ENCODE data around the gene S1PR1. TPM values are rescaled to one million over a fixed set of nuclear protein-coding genes. Genes with fewer than 3 reads are reported as not detected.

The S1PR1 gene
- total RNA-seq, 1 donor from 2014 or later, result 58.5 TPM

DNA sequence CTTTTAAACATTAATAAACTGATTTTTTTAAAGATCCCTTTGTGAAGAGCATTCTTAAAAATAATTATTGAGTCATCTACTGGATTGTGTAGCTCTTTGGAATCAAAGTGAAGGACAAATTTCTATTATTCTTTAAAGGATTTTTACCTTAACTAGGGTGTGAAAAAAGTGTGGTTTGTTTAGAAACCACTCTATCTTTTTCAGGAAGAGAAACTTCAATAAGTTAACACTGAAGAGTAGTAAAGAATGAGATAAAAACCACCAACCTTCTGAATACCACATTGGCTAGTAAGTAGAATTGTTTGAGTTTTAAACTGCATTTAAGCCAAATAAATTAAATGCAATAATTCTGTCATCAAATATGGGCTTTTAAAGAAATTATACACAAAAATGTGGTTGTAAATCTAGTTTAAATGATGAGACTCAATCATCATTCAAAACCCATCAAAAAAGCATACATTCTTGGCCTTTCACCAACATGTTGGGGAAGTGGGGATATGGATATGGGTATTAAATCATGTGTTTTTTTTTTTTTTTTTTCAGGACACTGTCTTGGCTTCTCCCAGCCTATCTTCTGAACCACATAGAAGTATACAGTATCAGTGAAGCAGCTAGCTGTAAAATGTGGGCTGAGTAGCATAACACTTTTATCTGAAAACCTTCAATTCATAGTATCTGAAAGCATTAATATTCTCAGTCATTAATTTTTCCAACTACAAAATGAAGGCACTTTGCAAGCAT lies 4.8 kb downstream of the S1PR1 start:
- DNase-seq (ENCODE audit: missing footprints) (no peak), ATAC-seq (no peak)
- intact Hi-C loops (cut with DNase I), result no loop called here

DNA sequence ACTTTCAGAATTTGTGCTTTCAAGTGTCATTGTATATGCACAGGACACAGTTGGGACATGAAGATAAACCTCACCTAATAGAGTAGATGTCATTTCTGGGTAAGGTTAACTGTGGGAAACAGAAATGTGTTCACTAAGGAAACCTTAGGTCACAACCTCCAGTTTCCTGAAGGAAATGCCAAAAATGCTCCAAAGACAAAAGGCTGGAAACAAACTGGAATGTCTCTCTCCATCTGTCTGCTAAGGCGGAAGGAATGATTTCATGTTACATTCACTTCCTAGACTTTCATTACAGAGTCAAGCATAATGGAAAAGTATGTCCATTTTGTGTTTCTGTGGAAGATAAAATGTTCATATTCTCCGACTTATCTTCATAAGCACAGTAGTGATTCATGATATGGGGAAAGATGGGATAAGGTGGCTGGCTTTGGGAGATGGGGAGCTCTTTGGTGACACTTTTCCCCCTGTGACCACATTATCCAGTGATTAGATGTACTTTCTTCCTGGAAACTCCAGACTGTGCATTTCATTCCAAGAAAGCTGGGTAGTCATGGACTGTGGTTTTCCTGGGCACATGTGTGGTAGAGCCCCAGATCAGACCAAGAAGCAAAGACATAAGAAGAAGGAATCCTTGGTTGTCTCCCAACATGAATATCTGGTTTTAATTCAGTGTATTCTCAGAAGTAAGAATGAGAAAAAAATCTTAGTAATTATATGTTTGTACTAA lies 5.7 kb downstream of the S1PR1 start:
- DNase-seq (ENCODE audit: missing footprints) (no peak), ATAC-seq (no peak)
- intact Hi-C loops (cut with DNase I), result no loop called here

DNA sequence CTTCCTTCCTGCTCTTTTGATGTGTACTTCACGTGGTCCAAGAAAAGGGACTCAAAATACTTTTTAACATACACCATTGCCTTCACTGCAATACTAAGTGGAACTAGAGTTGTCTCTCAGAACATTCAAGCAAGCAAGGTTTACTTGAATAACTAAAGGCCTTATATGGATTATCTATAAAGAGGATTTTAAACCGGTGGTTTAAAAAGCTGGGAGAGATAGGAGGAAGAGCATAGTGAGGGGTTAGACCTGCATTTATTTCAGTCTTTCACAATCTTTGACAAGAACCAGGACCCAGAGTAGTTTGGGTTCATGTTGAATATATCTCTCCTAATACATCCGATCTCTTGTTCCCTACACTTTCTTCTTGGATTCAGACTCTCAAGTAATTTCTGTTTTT lies 6.9 kb downstream of the S1PR1 start:
- ATAC-seq (no peak), DNase-seq (ENCODE audit: missing footprints) (no peak)
- intact Hi-C loops (cut with DNase I), result no loop called here

DNA sequence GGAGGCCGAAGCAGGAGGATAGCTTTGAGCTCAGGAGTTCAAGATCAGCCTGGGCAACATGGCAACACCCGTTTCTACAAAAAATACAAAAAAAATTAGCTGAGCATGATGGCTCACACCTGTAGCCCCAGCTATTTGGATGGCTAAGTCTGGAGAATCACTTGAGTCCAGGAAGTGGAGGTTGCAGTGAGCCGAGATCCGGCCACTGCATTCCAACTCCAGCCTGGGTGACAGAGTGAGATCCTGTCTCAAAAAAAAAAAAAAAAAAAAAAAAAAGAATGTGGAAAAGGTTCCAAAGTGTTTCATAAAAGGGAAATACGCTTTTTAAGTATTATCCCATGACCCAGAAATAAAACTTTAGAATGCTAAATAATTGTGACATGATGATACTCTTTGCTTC lies 8.0 kb downstream of the S1PR1 start:
- intact Hi-C loops (cut with DNase I), result no loop called here
- DNase-seq (ENCODE audit: missing footprints) (no peak), ATAC-seq (no peak)

DNA sequence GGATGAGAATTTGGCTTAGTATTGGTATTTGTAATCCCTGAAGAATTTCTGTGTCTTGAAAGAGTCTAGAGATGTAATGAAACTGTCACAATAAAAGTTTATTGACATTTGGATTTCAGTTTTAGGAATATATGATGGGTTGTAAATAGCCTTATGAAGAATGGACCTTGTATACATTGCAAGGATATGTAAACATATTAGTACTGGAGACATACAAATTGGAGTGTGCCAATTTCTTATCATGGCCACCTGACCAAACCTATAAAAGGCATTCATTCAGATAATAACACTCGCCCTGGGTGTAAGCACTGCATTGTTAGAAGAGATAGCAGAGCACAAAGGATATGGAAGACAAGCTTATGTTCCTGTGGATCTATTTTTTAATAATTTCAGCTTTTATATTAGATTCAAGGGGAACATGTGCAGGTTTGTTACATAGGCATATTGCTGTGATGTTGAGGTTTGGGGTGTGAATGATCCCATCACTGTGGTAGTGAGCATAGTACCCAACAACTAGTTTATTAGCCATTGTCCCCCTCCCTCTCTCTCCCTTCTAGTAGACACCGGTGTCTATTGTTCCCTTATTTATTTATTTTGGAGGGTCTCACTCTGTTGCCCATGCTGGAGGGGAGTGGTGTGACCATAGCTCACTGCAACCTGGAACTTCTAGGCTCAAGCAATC lies 8.6 kb downstream of the S1PR1 start:
- ATAC-seq, result no peak
- no peak for DNase-seq (ENCODE audit: missing footprints)
- intact Hi-C loops (cut with DNase I), result no loop called here

DNA sequence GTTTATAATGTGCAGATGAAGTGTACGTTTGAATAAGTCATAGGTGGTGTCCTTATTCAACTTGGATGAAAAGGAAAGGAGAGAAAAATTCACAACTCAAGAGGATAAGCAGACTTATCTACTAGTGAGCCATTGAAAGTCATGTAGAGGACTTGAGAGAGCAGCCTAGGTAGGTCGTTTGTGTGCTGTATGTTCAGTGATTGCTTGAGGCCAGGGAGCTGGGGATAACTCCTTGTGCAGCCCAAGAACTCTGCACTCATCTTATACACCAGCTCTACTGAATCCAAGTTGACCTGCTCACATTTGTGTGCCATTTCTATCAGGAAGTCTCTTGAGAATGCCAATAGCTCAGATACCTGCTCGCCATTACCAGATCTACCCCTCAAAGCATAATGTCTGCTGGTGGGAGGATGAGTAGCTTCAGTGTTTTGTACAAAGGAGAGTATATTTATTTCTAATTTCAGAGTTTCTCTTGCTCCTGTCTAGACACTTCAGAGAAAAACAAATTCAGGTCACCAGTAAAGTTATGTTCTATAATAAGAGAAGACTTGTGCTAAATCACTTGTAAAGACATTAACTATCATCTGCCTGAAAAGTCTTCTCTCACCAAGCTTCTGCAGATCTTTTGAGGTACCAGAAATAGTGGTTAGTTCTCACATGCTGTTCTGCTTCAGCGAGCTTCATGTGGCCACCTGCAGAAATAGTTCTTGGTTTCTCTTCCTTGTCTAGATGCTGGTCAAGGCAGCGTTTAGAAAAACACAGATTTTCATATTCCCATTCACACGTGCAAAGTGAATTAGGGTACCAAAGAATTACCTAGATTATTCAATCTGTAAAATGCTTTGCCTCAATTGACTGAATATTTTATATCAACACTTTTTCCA lies 10.8 kb downstream of the S1PR1 start:
- ATAC-seq (no peak), DNase-seq (ENCODE audit: missing footprints) (no peak)
- intact Hi-C loops (cut with DNase I), result no loop called here

DNA sequence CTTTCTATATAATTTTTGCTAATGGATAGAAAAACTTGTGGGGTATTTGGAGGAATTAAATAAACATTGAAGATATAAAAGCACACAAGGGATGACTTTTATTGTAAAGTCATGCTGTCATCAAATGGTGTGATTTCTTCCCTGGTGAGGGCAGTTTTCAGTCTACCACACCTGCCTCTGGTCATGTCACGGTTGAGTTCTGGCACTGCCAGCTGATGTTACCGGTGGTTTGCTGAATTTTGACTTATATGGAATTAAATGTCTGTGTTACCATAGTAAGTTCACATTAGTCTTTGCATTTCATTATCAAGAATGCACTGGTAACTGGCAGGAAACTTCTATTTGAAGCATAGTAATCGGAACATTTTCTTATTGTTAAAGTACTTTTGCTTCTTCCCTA lies 13.4 kb downstream of the S1PR1 start:
- intact Hi-C loops (cut with DNase I), result no loop called here
- ATAC-seq, result no peak
- DNase-seq (ENCODE audit: missing footprints), result no peak

DNA sequence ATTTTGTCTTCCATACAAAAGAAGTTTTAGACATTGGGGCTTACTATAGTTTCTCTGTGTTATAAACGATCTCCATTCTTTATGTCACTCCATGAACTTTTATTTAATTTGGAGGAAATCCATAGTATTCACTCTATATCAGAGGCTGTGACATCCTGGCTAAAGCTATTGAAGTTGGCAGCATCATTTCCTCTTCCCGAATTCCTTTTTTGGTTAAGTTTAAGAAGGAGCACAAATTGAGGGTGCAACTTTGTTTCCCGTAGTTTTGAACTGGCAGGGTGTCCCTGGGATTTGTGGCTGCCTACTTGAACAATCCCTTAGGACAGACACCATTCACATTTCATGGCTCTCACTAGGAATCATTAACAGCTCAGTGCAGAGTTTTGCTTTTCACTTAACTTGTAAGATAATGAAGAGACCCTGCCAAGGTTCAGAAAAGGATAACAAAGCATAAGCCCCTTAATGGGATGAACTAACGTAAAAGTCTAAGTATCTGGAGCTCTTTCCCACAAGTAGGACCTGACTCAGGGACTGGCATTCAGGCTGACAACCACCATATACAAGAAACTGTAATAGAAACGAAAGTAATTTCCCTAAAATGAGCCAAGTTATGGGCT lies 13.9 kb downstream of the S1PR1 start:
- intact Hi-C loops (cut with DNase I), result no loop called here
- DNase-seq (ENCODE audit: missing footprints) (no peak), ATAC-seq (no peak)

DNA sequence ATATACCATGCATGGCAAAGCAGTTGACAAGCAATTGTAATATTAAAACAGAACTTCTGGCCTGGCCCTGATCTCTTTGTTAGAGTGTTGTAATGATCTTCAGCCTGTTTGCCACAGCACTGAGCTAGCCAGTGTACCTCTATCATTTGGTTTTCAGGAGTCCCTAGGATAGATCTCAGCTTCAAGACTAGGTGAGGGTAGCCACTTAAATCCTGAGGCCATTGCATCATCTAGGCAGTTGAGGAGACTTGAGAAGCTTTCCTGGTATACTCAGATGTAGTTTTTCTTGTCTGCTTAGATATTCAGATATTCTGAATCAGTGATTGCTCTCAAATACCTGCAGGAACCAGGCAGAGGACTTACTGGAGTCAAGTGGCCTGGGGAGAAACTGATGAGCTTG lies 14.7 kb downstream of the S1PR1 start:
- intact Hi-C loops (cut with DNase I), result no loop called here
- ATAC-seq, result no peak
- DNase-seq (ENCODE audit: missing footprints), result no peak

DNA sequence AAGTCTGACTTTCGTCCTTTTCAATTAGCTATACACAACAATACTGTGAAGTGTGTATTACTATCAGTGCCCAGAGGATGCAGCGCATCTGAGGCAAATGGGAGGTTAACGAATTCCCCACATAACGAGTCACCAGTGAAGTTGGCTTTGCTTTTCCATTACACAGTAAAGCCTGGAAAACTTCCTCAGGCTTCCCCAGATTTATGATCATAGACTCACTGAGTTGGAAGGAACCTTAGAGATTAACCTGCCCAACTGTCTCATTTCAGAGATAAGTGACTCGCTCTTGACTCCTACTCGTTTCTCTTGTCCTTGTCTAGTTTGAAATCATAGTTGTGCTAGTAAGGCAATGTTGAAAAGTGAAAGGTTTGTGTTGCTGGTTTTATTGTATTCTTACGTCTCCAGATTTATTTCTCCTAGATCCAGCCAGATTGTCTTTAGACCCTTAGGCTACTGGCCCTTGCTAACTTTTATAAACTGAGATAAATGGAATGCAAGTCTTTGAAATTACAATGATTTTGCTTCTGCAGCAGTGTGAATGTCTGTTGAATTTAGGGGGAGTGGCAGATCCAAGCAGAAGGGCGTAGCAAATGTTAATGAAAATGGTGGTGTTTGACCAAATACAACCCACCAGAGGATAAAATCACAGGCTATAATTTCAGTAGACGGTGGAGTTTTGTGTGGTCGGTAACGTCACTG lies 17.3 kb downstream of the S1PR1 start:
- no peak for ATAC-seq
- no peak for DNase-seq (ENCODE audit: missing footprints)
- intact Hi-C loops (cut with DNase I), result no loop called here

DNA sequence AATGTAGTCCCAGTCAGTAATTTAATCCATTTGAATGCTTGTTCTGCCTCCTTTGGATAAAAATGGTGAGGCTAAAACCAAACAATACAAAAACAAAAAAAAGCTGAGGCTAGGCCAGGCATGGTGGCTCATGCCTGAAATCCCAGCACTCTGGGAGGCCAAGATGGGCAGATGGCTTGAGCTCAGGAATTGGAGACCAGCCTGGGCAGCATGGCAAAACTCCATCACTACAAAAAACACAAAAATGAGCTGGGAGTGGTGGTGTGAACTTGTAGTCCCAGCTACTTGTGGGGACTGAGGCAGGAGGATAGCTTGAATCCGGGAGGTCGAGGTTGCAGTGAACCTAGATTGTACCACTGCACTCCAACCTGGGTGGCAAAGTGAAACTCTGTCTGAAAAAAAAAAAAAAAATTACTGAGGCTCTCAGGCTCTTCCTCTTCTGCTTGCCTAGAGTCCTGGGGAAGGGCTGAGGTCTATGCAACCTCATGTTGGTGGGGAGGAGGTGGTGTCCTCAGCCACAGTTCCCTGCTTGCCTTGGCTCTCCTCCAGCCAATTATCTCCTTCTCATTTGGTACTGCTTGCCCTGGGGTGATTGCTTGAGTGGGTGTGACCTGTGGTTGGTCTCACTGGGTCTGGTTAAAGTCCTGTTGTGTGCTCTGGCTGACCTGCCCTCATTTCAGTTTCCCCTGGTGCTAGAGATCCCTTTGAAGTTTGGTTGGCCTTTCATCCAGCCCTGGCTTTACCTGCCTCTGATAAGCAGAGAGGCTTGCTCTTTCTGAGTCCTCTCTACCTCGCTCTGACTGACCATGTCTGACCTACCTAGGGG lies 20.9 kb downstream of the S1PR1 start:
- intact Hi-C loops (cut with DNase I), result no loop called here
- no peak for DNase-seq (ENCODE audit: missing footprints)
- ATAC-seq, result no peak

DNA sequence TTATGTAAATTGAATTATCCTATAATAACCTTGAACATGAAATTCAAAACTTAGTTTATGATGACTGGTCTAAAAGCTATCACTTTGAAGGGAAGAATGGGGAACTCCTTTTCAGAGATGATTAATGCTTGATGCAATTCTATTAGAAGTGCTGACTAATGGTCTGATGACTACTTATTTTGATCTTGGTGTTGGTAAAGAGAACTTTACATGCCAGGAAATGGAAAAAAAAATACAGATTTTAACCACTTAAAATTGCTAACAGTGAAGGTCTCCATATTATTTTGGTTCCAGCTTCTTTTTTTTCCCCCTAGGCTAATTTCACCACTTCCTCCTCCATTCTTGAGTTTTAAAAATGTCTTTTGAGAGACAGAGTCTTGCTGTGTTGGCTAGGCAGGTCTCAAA lies 22.9 kb downstream of the S1PR1 start:
- no peak for ATAC-seq
- intact Hi-C loops (cut with DNase I), result no loop called here
- no peak for DNase-seq (ENCODE audit: missing footprints)

DNA sequence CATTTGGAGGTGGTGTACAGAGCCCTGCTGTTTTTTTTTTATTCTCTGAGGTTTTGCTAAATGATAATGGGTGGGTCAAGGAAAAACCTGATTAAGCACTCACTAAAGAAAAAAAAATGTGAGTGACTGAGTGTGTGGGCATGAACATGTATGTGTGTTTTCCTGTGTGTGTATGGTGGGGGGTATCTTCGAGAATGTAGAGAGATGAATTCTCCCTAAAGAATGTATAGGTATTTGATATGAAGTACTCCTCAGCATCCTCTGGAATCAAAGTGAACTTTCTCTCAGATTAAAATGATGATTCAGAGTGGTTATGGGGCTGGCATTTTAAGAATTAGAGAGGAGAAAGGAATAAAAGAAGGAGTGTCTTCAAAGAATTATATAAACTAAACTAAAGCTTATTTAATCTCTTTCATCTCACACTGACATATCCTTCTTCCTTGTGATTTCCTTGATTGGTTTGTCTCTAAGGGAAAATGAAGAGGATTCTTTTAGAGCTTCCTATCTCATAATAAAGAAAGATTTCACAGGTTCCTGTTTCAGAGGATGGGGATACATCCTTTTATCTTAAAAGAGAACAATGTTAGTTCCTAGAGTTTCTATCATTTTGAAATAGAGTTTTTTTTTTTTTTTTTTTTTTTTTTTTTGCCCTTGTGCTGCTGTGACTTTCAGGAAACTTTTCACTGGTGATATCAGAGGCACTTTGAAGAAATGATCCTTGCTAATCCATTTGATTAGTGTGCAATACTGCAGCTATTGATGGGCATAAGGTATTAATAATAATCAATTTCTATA lies 23.9 kb downstream of the S1PR1 start:
- DNase-seq (ENCODE audit: missing footprints) (no peak), ATAC-seq (no peak)
- intact Hi-C loops (cut with DNase I), result no loop called here

DNA sequence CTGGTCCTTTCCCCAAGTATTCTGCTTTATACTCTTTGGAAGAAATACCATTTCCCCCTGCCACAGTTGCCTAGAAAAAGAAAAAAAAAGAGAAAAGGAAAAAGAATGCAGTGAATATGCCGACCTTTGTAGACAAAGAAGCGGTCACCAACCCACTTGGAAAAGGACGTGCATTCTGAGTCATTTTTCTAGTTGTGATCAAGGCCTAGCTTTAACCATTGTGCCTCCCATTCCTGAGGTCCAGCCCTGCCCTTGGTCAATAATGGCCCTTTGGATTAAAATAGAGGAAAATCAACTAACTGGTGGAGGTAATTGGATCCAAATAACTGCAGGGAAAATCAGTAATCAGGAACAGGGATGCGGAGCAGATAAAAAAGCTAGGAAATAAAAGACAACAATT lies 24.8 kb downstream of the S1PR1 start:
- intact Hi-C loops (cut with DNase I), result no loop called here
- no peak for ATAC-seq

DNA sequence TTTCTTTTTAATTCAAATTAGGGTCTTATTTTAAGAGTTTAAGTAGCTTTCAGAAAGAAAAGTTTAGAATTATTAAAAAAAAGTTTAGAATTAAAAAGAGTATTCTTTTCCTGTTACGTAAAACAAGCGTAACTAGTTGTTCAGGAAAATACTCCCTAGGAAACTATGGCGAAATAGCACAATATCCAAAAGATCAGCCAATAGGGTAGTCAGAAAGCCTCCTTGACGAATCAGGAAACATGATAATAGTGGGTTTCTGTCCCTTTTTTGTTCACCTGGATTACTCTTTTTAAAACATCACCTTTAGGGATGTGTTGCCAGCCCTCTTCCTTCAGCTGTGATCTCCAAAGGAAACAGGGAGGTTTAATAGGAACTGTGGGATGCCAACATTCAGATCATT lies 25.2 kb downstream of the S1PR1 start:
- DNase-seq (ENCODE audit: missing footprints), result no peak
- intact Hi-C loops (cut with DNase I), result no loop called here
- ATAC-seq, result no peak

More for the DNA sequence above, 24.8 kb downstream of the S1PR1 start:
- DNase-seq (ENCODE audit: missing footprints), result no peak

DNA sequence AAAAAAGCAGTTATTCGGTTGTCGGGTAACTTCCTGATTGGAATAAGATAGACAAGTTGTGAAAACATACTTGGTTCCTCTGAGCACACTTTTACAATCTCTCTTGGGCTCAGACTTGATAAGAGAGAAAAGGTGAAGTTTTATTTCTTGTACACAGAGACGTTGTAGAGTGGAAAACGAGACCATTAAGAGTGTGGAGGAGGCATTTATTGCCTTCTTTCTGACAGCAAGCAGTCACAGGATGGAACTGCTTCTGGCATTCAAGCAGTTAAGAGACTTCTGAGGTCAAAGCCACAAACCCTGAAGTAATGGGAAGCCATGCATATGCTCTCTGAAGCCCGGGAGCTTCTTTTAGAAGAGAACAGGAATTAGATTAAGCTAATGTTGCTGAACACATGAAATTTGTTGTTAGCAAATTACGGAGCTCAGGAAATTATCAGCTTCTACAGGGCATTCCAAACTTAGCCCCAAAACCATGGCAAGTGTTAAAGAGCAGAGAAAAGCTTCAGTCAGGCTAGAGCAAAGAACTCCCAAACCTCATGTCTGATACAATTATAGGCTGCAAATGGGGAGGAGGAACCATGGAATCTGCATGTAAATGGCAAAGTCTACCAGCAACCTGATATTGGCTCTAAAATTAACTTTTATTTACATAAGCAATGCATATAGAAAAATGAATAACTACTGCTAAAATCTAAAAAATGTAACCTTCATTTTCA lies 26.0 kb downstream of the S1PR1 start:
- no peak for DNase-seq (ENCODE audit: missing footprints)
- no peak for ATAC-seq
- intact Hi-C loops (cut with DNase I), result no loop called here
